ENCODE results near the gene SREBF2. TPM values are rescaled to one million over a fixed set of nuclear protein-coding genes. Genes with fewer than 3 reads are reported as not detected.

The SREBF2 gene
- polyA plus RNA-seq, 1 donor from 2014 or later = 73.0 TPM

DNA sequence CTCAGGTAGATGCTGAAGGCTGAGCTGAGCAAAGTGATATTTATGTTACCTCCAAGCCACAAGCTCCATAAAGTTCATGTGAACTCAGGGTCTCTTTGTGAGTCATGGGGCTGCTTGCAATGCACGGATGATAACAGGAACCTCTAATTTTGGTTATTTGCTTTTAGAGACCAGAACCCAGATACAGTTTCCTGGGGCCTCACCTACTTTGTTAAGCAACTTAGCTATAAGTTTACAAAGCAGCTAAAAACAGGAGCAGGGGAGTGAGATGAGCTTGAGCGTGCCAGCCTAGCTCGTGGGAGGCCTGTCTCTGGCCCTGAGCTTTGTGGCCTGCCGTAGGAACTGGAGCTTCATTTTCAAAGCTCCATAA is 29.2 kb downstream of the SREBF2 start:
- no peaks in the 10 kb centered on the region for H3K9me3 ChIP-seq (ENCODE audit: low read length)
- TF ChIP-seq RAD21 (conservative IDR thresholded peaks at IDR 0.05) (no peak), MXI1 (conservative IDR thresholded peaks at IDR 0.05; ENCODE audit: poor library complexity, severe bottlenecking) (no peak), SMC3 (conservative IDR thresholded peaks at IDR 0.05; ENCODE audit: poor library complexity) (no peak), EP300 (conservative IDR thresholded peaks at IDR 0.05; ENCODE audit: poor library complexity, severe bottlenecking) (no peak), POLR2AphosphoS5 (IDR thresholded peaks at IDR 0.05) (no peak), EZH2 (IDR thresholded peaks at IDR 0.05; ENCODE audit: borderline replicate concordance, insufficient read depth, low read length, poor library complexity, severe bottlenecking) (no peak), TAF1 (IDR thresholded peaks at IDR 0.05; ENCODE audit: low read depth) (no peak)
- TF ChIP-seq, protein P1, sequence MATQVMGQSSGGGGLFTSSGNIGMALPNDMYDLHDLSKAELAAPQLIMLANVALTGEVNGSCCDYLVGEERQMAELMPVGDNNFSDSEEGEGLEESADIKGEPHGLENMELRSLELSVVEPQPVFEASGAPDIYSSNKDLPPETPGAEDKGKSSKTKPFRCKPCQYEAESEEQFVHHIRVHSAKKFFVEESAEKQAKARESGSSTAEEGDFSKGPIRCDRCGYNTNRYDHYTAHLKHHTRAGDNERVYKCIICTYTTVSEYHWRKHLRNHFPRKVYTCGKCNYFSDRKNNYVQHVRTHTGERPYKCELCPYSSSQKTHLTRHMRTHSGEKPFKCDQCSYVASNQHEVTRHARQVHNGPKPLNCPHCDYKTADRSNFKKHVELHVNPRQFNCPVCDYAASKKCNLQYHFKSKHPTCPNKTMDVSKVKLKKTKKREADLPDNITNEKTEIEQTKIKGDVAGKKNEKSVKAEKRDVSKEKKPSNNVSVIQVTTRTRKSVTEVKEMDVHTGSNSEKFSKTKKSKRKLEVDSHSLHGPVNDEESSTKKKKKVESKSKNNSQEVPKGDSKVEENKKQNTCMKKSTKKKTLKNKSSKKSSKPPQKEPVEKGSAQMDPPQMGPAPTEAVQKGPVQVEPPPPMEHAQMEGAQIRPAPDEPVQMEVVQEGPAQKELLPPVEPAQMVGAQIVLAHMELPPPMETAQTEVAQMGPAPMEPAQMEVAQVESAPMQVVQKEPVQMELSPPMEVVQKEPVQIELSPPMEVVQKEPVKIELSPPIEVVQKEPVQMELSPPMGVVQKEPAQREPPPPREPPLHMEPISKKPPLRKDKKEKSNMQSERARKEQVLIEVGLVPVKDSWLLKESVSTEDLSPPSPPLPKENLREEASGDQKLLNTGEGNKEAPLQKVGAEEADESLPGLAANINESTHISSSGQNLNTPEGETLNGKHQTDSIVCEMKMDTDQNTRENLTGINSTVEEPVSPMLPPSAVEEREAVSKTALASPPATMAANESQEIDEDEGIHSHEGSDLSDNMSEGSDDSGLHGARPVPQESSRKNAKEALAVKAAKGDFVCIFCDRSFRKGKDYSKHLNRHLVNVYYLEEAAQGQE (IDR thresholded peaks at IDR 0.05; ENCODE audit: borderline replicate concordance) = no peak
- TF ChIP-seq, protein P2, sequence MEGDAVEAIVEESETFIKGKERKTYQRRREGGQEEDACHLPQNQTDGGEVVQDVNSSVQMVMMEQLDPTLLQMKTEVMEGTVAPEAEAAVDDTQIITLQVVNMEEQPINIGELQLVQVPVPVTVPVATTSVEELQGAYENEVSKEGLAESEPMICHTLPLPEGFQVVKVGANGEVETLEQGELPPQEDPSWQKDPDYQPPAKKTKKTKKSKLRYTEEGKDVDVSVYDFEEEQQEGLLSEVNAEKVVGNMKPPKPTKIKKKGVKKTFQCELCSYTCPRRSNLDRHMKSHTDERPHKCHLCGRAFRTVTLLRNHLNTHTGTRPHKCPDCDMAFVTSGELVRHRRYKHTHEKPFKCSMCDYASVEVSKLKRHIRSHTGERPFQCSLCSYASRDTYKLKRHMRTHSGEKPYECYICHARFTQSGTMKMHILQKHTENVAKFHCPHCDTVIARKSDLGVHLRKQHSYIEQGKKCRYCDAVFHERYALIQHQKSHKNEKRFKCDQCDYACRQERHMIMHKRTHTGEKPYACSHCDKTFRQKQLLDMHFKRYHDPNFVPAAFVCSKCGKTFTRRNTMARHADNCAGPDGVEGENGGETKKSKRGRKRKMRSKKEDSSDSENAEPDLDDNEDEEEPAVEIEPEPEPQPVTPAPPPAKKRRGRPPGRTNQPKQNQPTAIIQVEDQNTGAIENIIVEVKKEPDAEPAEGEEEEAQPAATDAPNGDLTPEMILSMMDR (IDR thresholded peaks at IDR 0.05; ENCODE audit: poor library complexity, severe bottlenecking) = no peak
- H2AFZ ChIP-seq (ENCODE audit: low read depth, low read length) = no peak overlapping the region
- no peaks in the 10 kb centered on the region for H3K9me2 ChIP-seq (ENCODE audit: insufficient read depth, low read length)
- no peak overlapping the region for H3K9ac ChIP-seq (ENCODE audit: low read length)
- H3K27me3 ChIP-seq (ENCODE audit: insufficient read depth, low read depth, low read length) = no peaks in the 10 kb centered on the region
- peaks cover 10% of the 10 kb centered on the region for H4K20me1 ChIP-seq (ENCODE audit: insufficient read depth)
- no peaks in the 10 kb centered on the region for H3K36me3 ChIP-seq (ENCODE audit: insufficient read depth, low read length)
- H3K4me3 ChIP-seq (ENCODE audit: low read length) = no peak overlapping the region
- no peaks in the 10 kb centered on the region for H3F3A ChIP-seq (ENCODE audit: insufficient read depth, low read length, poor library complexity, severe bottlenecking)
- no peak overlapping the region for H3K27ac ChIP-seq (ENCODE audit: low read length)
- H3K79me2 ChIP-seq (replicated peaks; ENCODE audit: insufficient read depth, low read length) = peaks cover 78% of the 10 kb centered on the region
- H3K4me2 ChIP-seq (ENCODE audit: low read length) = no peak overlapping the region

DNA sequence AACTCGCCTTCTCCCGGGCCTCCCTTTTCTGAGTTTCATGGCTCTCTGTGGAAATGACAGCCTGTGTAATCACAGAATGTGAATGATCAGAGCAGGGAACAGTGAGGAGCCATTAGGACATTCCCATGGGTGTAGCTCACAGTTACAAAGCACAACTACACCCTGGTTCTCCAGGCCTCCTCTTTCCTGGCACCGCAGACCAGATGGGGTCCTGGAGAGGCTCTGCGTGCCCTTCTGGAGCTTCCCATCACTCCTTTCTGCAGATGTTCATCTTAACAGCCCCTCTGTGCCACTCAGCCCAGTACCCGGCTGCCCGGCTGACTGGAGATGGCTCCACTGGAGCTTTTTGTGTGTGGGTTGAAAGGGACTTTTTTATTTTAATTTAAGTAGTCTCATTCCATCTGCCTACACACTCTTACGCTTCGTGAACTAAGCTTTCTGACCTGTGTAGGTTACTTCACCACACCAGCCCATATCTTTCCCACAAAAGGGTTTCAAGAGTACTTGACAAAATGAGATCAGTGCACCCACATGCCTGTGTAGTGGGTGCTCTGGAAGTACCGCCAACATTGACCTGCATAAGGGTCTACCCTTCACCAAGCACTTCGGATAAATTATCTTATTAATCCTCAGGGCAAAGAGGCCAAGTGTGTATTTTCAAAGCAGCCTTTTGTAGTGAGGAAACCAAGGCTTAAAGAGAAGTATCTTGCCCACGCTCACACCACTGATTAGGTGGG is 29.8 kb downstream of the SREBF2 start:
- Histone ChIP-seq H2AFZ (ENCODE audit: low read depth, low read length) (no peak overlapping the region), H3K9ac (ENCODE audit: low read length) (no peak overlapping the region), H3K4me2 (ENCODE audit: low read length) (no peak overlapping the region), H3F3A (ENCODE audit: insufficient read depth, low read length, poor library complexity, severe bottlenecking) (no peaks in the 10 kb centered on the region), H3K9me3 (ENCODE audit: low read length) (no peaks in the 10 kb centered on the region), H3K4me3 (ENCODE audit: low read length) (no peak overlapping the region), H3K27ac (ENCODE audit: low read length) (peak overlapping the region; percentile 9), H3K79me2 (replicated peaks; ENCODE audit: insufficient read depth, low read length) (peaks cover 72% of the 10 kb centered on the region), H3K36me3 (ENCODE audit: insufficient read depth, low read length) (no peaks in the 10 kb centered on the region), H4K20me1 (ENCODE audit: insufficient read depth) (peaks cover 10% of the 10 kb centered on the region), H3K27me3 (ENCODE audit: insufficient read depth, low read depth, low read length) (no peaks in the 10 kb centered on the region), H3K9me2 (ENCODE audit: insufficient read depth, low read length) (no peaks in the 10 kb centered on the region)
- no peak for TF ChIP-seq MXI1 (conservative IDR thresholded peaks at IDR 0.05; ENCODE audit: poor library complexity, severe bottlenecking)
- TF ChIP-seq, protein P1 (IDR thresholded peaks at IDR 0.05; ENCODE audit: borderline replicate concordance) = no peak
- TF ChIP-seq SMC3 (conservative IDR thresholded peaks at IDR 0.05; ENCODE audit: poor library complexity) = no peak
